Left hindlimb (tissue), 1 donor: ENCODE data around the gene DIP2C.
"Not testable (repeated sequence)": the region's sequence is repeated elsewhere in the genome, so short reads cannot be mapped to it uniquely, and the experiment has no call there.

Source experiments
- DNase-seq: peaks from one replicate; pipeline ENCODE4 v3.0.0-alpha.2; 2018

Gene DIP2C

GRCh38 chr10:697097-697875 is 7.8 kb upstream of the DIP2C start:
- DNase-seq = no peak

- DNase-seq = no peak
These were observed 5.9 kb upstream of the DIP2C start for GRCh38 chr10:695396-695795.

- DNase-seq = no peak
These were observed 4.0 kb upstream of the DIP2C start for GRCh38 chr10:693506-693905.

GRCh38 chr10:692682-693351 is 3.3 kb upstream of the DIP2C start:
- no peak for DNase-seq

GRCh38 chr10:691216-691615 is 1.7 kb upstream of the DIP2C start:
- no peak for DNase-seq

- no peak for DNase-seq
These were observed 1.1 kb upstream of the DIP2C start for GRCh38 chr10:690372-691161.

GRCh38 chr10:689121-689451 is 382 bp downstream of the DIP2C start:
- no peak for DNase-seq

- peak; percentile 64 for DNase-seq
These were observed 952 bp downstream of the DIP2C start for GRCh38 chr10:688312-689120.

- DNase-seq = no peak
These were observed 1.7 kb downstream of the DIP2C start for GRCh38 chr10:687583-688311.

GRCh38 chr10:686155-686931 is 3.1 kb downstream of the DIP2C start:
- DNase-seq = no peak

- DNase-seq = no peak
These were observed 3.9 kb downstream of the DIP2C start for GRCh38 chr10:685613-686012.

- no peak for DNase-seq
These were observed 5.9 kb downstream of the DIP2C start for GRCh38 chr10:683448-684071.

- DNase-seq = no peak
These were observed 6.5 kb downstream of the DIP2C start for GRCh38 chr10:682931-683447.

GRCh38 chr10:681670-682318 is 7.7 kb downstream of the DIP2C start:
- no peak for DNase-seq

- DNase-seq = no peak
These were observed 8.7 kb downstream of the DIP2C start for GRCh38 chr10:680745-681144.

GRCh38 chr10:680146-680545 is 9.3 kb downstream of the DIP2C start:
- no peak for DNase-seq

- DNase-seq = no peak
These were observed 9.9 kb downstream of the DIP2C start for GRCh38 chr10:679556-679955.

- DNase-seq = not testable (repeated sequence)
These were observed 10.8 kb downstream of the DIP2C start for GRCh38 chr10:678662-679005.

- DNase-seq = no peak
These were observed 11.5 kb downstream of the DIP2C start for GRCh38 chr10:677750-678661.
